Measurements from ENCODE around the gene CACTIN.

Gene CACTIN

GRCh38 chr19:3604227-3604986, 22.2 kb downstream of the CACTIN start:
- TF ChIP-seq RAD21 (IDR thresholded peaks at IDR 0.05; ENCODE audit: low read depth) (no peak), REST (IDR thresholded peaks at IDR 0.05; ENCODE audit: low read depth) (no peak), CEBPB (IDR thresholded peaks at IDR 0.05) (no peak), CREB1 (IDR thresholded peaks at IDR 0.05; ENCODE audit: low read depth) (no peak)

- TF ChIP-seq RAD21 (IDR thresholded peaks at IDR 0.05; ENCODE audit: low read depth) (no peak), ZBTB7A (IDR thresholded peaks at IDR 0.05; ENCODE audit: low read depth) (no peak)
Measured at GRCh38 chr19:3603121-3603811, 23.3 kb downstream of the CACTIN start.

DNA sequence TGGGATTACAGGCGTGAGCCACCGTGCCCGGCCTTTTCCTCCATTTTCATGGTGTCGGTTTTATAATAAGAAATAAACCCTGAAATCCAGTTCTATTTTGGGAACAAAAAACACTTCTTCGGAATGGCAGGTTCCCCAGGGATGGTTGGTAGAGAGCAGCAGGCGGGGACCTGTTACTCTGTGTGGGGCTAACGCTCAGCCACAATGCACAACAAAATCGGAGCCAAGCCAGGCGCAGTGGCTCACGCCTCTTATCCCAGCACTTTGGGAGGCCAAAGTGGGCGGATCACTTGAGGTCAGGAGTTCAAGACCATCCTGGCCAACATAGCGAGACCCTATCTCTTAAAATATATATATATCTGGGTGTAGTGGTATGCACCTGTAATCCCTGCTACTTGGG, 25.6 kb downstream of the CACTIN start:
- TF ChIP-seq, protein P1, sequence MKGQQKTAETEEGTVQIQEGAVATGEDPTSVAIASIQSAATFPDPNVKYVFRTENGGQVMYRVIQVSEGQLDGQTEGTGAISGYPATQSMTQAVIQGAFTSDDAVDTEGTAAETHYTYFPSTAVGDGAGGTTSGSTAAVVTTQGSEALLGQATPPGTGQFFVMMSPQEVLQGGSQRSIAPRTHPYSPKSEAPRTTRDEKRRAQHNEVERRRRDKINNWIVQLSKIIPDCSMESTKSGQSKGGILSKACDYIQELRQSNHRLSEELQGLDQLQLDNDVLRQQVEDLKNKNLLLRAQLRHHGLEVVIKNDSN (IDR thresholded peaks at IDR 0.05), result no peak
- no peak for TF ChIP-seq TCF12 (IDR thresholded peaks at IDR 0.05; ENCODE audit: low read depth)
- TF ChIP-seq ZBTB7A (IDR thresholded peaks at IDR 0.05; ENCODE audit: low read depth), result no peak
- no peak for TF ChIP-seq RAD21 (IDR thresholded peaks at IDR 0.05; ENCODE audit: low read depth)
- TF ChIP-seq CREB1 (IDR thresholded peaks at IDR 0.05; ENCODE audit: low read depth), result no peak
- no peak for TF ChIP-seq TEAD4 (IDR thresholded peaks at IDR 0.05)
- no peak for TF ChIP-seq FOXM1 (IDR thresholded peaks at IDR 0.05; ENCODE audit: borderline replicate concordance, low read depth)
- no peak for TF ChIP-seq CEBPB (IDR thresholded peaks at IDR 0.05)
- TF ChIP-seq NFIC (IDR thresholded peaks at IDR 0.05), result no peak
- TF ChIP-seq EP300 (IDR thresholded peaks at IDR 0.05; ENCODE audit: borderline replicate concordance), result no peak
- no peak for TF ChIP-seq YY1 (IDR thresholded peaks at IDR 0.05; ENCODE audit: low read depth)
- TF ChIP-seq EGR1 (IDR thresholded peaks at IDR 0.05), result no peak
- TF ChIP-seq TAF1 (IDR thresholded peaks at IDR 0.05; ENCODE audit: low read depth), result no peak
- TF ChIP-seq REST (IDR thresholded peaks at IDR 0.05; ENCODE audit: low read depth), result no peak
- TF ChIP-seq, protein P2, sequence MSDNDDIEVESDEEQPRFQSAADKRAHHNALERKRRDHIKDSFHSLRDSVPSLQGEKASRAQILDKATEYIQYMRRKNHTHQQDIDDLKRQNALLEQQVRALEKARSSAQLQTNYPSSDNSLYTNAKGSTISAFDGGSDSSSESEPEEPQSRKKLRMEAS (IDR thresholded peaks at IDR 0.05), result no peak

GRCh38 chr19:3599776-3600187, 26.8 kb downstream of the CACTIN start:
- no peak for TF ChIP-seq NFIC (IDR thresholded peaks at IDR 0.05)
- no peak for TF ChIP-seq TEAD4 (IDR thresholded peaks at IDR 0.05)
- no peak for TF ChIP-seq REST (IDR thresholded peaks at IDR 0.05; ENCODE audit: low read depth)
- TF ChIP-seq EGR1 (IDR thresholded peaks at IDR 0.05), result no peak
- no peak for TF ChIP-seq ZBTB7A (IDR thresholded peaks at IDR 0.05; ENCODE audit: low read depth)
- TF ChIP-seq, protein P2 (IDR thresholded peaks at IDR 0.05), result no peak
- TF ChIP-seq RAD21 (IDR thresholded peaks at IDR 0.05; ENCODE audit: low read depth), result no peak
- TF ChIP-seq TCF12 (IDR thresholded peaks at IDR 0.05; ENCODE audit: low read depth), result no peak
- TF ChIP-seq CEBPB (IDR thresholded peaks at IDR 0.05), result no peak

- TF ChIP-seq, protein P2 (IDR thresholded peaks at IDR 0.05), result no peak
- no peak for TF ChIP-seq NFIC (IDR thresholded peaks at IDR 0.05)
- TF ChIP-seq YY1 (IDR thresholded peaks at IDR 0.05; ENCODE audit: low read depth), result no peak
Measured at GRCh38 chr19:3595521-3596061, 31.0 kb downstream of the CACTIN start.

Measured in Ishikawa (cell line).